Neural cell (in vitro differentiated cells): ENCODE data around the gene KATNIP.

Source experiments
- TAF1 ChIP-seq: IDR thresholded peaks from 2 replicates; pipeline ENCODE4 v1.6.1; 2012; ENCODE audit warnings: low read depth
- TF ChIP-seq, protein P1 (sequence below): fragments of 450-650 bp; IDR thresholded peaks from 2 replicates; pipeline ENCODE4 v1.5.1; 2014; ENCODE audit warnings: antibody characterized with exemption, mild to moderate bottlenecking, moderate library complexity; ENCODE audit not compliant: poor library complexity, severe bottlenecking

- no peak for TF ChIP-seq TAF1
- TF ChIP-seq, protein P1, sequence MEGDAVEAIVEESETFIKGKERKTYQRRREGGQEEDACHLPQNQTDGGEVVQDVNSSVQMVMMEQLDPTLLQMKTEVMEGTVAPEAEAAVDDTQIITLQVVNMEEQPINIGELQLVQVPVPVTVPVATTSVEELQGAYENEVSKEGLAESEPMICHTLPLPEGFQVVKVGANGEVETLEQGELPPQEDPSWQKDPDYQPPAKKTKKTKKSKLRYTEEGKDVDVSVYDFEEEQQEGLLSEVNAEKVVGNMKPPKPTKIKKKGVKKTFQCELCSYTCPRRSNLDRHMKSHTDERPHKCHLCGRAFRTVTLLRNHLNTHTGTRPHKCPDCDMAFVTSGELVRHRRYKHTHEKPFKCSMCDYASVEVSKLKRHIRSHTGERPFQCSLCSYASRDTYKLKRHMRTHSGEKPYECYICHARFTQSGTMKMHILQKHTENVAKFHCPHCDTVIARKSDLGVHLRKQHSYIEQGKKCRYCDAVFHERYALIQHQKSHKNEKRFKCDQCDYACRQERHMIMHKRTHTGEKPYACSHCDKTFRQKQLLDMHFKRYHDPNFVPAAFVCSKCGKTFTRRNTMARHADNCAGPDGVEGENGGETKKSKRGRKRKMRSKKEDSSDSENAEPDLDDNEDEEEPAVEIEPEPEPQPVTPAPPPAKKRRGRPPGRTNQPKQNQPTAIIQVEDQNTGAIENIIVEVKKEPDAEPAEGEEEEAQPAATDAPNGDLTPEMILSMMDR, result no peak
Observed at GRCh38 chr16:27518226-27518625, 31.7 kb upstream of the KATNIP start.
